Neural progenitor cell (in vitro differentiated cells): ENCODE data around the gene CCNY. TPM values are rescaled to one million over a fixed set of nuclear protein-coding genes. Genes with fewer than 3 reads are reported as not detected.
A peak's percentile ranks its signal among the peaks of the same experiment; 100 is the strongest.

Experiments
- DNase-seq: peaks from one replicate; pipeline ENCODE4 v3.0.0-alpha.2; 2016; ENCODE audit warnings: low spot score
- H2AFZ ChIP-seq: fragments of 200-600 bp; sonication (generic); replicated peaks from 2 replicates; pipeline ENCODE4 v1.6.1; 2016; ENCODE audit warnings: antibody characterized with exemption
- H3F3A ChIP-seq: fragments of 200-600 bp; sonication (generic); 2 replicates; pipeline ENCODE4 v1.6.1; 2016; ENCODE audit warnings: antibody characterized with exemption, low read depth
- H3K27ac ChIP-seq: fragments of 200-600 bp; sonication (generic); 2 replicates; pipeline ENCODE4 v1.5.1; 2016; ENCODE audit warnings: mild to moderate bottlenecking
- H3K27me3 ChIP-seq: fragments of 200-600 bp; sonication (generic); 2 replicates; pipeline ENCODE4 v1.6.1; 2016; ENCODE audit warnings: mild to moderate bottlenecking, moderate library complexity
- H3K36me3 ChIP-seq: fragments of 200-600 bp; sonication (generic); 2 replicates; pipeline ENCODE4 v1.5.1; 2016
- H3K4me1 ChIP-seq: fragments of 200-600 bp; sonication (generic); 2 replicates; pipeline ENCODE4 v1.6.1; 2016; ENCODE audit warnings: mixed run types
- H3K4me2 ChIP-seq: fragments of 200-600 bp; sonication (generic); 2 replicates; pipeline ENCODE4 v1.6.1; 2016
- H3K4me3 ChIP-seq: fragments of 200-600 bp; sonication (generic); 2 replicates; pipeline ENCODE4 v1.5.1; 2016
- H3K79me2 ChIP-seq: fragments of 200-600 bp; sonication (generic); 2 replicates; pipeline ENCODE4 v1.6.1; 2016; ENCODE audit warnings: low read depth
- H3K9ac ChIP-seq: fragments of 200-600 bp; sonication (generic); 2 replicates; pipeline ENCODE4 v1.6.1; 2016
- H3K9me3 ChIP-seq: fragments of 200-600 bp; sonication (generic); 2 replicates; pipeline ENCODE4 v1.5.1; 2016; ENCODE audit warnings: low read depth
- H4K20me1 ChIP-seq: fragments of 200-600 bp; sonication (generic); 2 replicates; pipeline ENCODE4 v1.6.1; 2016; ENCODE audit warnings: low read depth
- H3K27ac Mint-ChIP-seq: 3 replicates; pipeline ENCODE4 v1.8.0; 2021; ENCODE audit warnings: mixed read lengths
- H3K27me3 Mint-ChIP-seq: 2 replicates; pipeline ENCODE4 v1.8.0; 2022; ENCODE audit warnings: low read depth, mild to moderate bottlenecking, inconsistent platforms, moderate library complexity, mixed read lengths; ENCODE audit not compliant: insufficient read depth
- H3K36me3 Mint-ChIP-seq: 3 replicates; pipeline ENCODE4 v1.8.0; 2021; ENCODE audit warnings: mixed read lengths
- H3K4me1 Mint-ChIP-seq: 3 replicates; pipeline ENCODE4 v1.8.0; 2021; ENCODE audit warnings: mixed read lengths
- H3K4me3 Mint-ChIP-seq: 3 replicates; pipeline ENCODE4 v1.8.0; 2021; ENCODE audit warnings: mild to moderate bottlenecking, moderate library complexity, mixed read lengths
- H3K9me3 Mint-ChIP-seq: 3 replicates; pipeline ENCODE4 v1.8.0; 2020; ENCODE audit warnings: mixed read lengths
- CTCF ChIP-seq: fragments of 200-600 bp; sonication (generic); IDR thresholded peaks from 2 replicates; pipeline ENCODE4 v1.5.1; 2017; ENCODE audit warnings: antibody characterized with exemption, mild to moderate bottlenecking
- EZH2 ChIP-seq: fragments of 200-600 bp; sonication (generic); IDR thresholded peaks from 2 replicates; pipeline ENCODE4 v1.6.1; 2017; ENCODE audit warnings: antibody characterized with exemption, mild to moderate bottlenecking, moderate library complexity
- EZH2phosphoT487 ChIP-seq: fragments of 200-600 bp; sonication (generic); IDR thresholded peaks from 2 replicates; pipeline ENCODE4 v1.6.1; 2017; ENCODE audit warnings: antibody characterized with exemption
- total RNA-seq: library from RNA; depleted of rRNA; stranded (reverse); fragments of >200 nt; gene quantifications from 2 replicates; pipeline ENCODE4 v1.2.3, GENCODE V29; 2015; ENCODE audit warnings: low replicate concordance

The CCNY gene
- total RNA-seq, 1 donor from 2014 or later: 46.7 TPM

GRCh38 chr10:35541720-35542119, 205.4 kb downstream of the CCNY start:
- Mint-ChIP-seq H3K4me1 (peaks cover 17% of the 10 kb centered on the region), H3K9me3 (peaks cover 17% of the 10 kb centered on the region), H3K36me3 (peaks cover 35% of the 10 kb centered on the region), H3K27ac (no peak overlapping the region), H3K27me3 (peaks cover 2% of the 10 kb centered on the region), H3K4me3 (no peak overlapping the region)
- H3K36me3 ChIP-seq: peaks cover 11% of the 10 kb centered on the region
- peaks cover 6% of the 10 kb centered on the region for H4K20me1 ChIP-seq
- no peak overlapping the region for H2AFZ ChIP-seq
- H3K4me1 ChIP-seq: peaks cover 16% of the 10 kb centered on the region
- no peak overlapping the region for H3K27ac ChIP-seq
- no peaks in the 10 kb centered on the region for H3K27me3 ChIP-seq
- no peak overlapping the region for H3K9ac ChIP-seq
- H3F3A ChIP-seq: peaks cover 6% of the 10 kb centered on the region
- no peak for DNase-seq
- peaks cover 5% of the 10 kb centered on the region for H3K79me2 ChIP-seq
- TF ChIP-seq CTCF: no peak
- no peak for TF ChIP-seq EZH2phosphoT487
- no peak for TF ChIP-seq EZH2
- H3K4me2 ChIP-seq: no peak overlapping the region
- H3K9me3 ChIP-seq: no peaks in the 10 kb centered on the region
- H3K4me3 ChIP-seq: no peak overlapping the region

GRCh38 chr10:35542303-35542702, 206.0 kb downstream of the CCNY start:
- peaks cover 21% of the 10 kb centered on the region for H3K4me1 Mint-ChIP-seq
- H3K36me3 ChIP-seq: peaks cover 11% of the 10 kb centered on the region
- no peak for DNase-seq
- H3K9ac ChIP-seq: no peak overlapping the region
- H3K27ac ChIP-seq: no peak overlapping the region
- H3K4me1 ChIP-seq: peaks cover 20% of the 10 kb centered on the region
- TF ChIP-seq EZH2phosphoT487: no peak
- TF ChIP-seq EZH2: no peak
- no peak for TF ChIP-seq CTCF
- peaks cover 33% of the 10 kb centered on the region for H3K36me3 Mint-ChIP-seq
- no peak overlapping the region for H3K4me2 ChIP-seq
- peaks cover 2% of the 10 kb centered on the region for H3K27me3 Mint-ChIP-seq
- peaks cover 5% of the 10 kb centered on the region for H3K79me2 ChIP-seq
- H3F3A ChIP-seq: peaks cover 8% of the 10 kb centered on the region
- H3K27me3 ChIP-seq: no peaks in the 10 kb centered on the region
- H4K20me1 ChIP-seq: peaks cover 7% of the 10 kb centered on the region
- H3K4me3 Mint-ChIP-seq: no peak overlapping the region
- peaks cover 14% of the 10 kb centered on the region for H3K9me3 Mint-ChIP-seq
- no peak overlapping the region for H2AFZ ChIP-seq
- no peaks in the 10 kb centered on the region for H3K9me3 ChIP-seq
- H3K27ac Mint-ChIP-seq: no peak overlapping the region
- H3K4me3 ChIP-seq: no peak overlapping the region

GRCh38 chr10:35545079-35545657, 208.9 kb downstream of the CCNY start:
- peak overlapping the region; percentile 64 for H3K27ac Mint-ChIP-seq
- H3K4me1 Mint-ChIP-seq: peaks cover 21% of the 10 kb centered on the region
- Histone ChIP-seq H3K27me3 (no peaks in the 10 kb centered on the region), H3K9ac (no peak overlapping the region), H3K4me1 (peaks cover 20% of the 10 kb centered on the region), H2AFZ (no peak overlapping the region), H3K36me3 (peaks cover 9% of the 10 kb centered on the region), H3K4me3 (no peak overlapping the region), H3F3A (peaks cover 8% of the 10 kb centered on the region), H4K20me1 (peaks cover 7% of the 10 kb centered on the region), H3K27ac (no peak overlapping the region), H3K79me2 (peaks cover 5% of the 10 kb centered on the region), H3K9me3 (no peaks in the 10 kb centered on the region), H3K4me2 (peak overlapping the region; percentile 3)
- peaks cover 12% of the 10 kb centered on the region for H3K36me3 Mint-ChIP-seq
- TF ChIP-seq EZH2phosphoT487 (no peak), EZH2 (no peak), CTCF (no peak)
- H3K9me3 Mint-ChIP-seq: no peaks in the 10 kb centered on the region
- peak; percentile 13 for DNase-seq
- H3K4me3 Mint-ChIP-seq: no peak overlapping the region
- H3K27me3 Mint-ChIP-seq: peaks cover 2% of the 10 kb centered on the region
